Measurements from ENCODE around the gene CBX8. TPM values are rescaled to one million over a fixed set of nuclear protein-coding genes. Genes with fewer than 3 reads are reported as not detected.
A peak's percentile ranks its signal among the peaks of the same experiment; 100 is the strongest.

The CBX8 gene
- total and polyA plus RNA-seq, 2 donors (not counting 3 experiments of a cell fraction or from before 2014, with no cell fraction given) = 0.69 to 3.1 TPM

- Histone ChIP-seq H3K9me1 (replicated peaks; ENCODE audit: control insufficient read depth, extremely low read depth, insufficient read depth, low read length) (no peaks in the 10 kb centered on the region), H3K79me2 (ENCODE audit: control insufficient read depth, insufficient read depth, low read length) (no peaks in the 10 kb centered on the region), H3K4me2 (ENCODE audit: insufficient read depth, low read length) (no peak overlapping the region), H3K36me3 (ENCODE audit: control insufficient read depth in 2 of 2, extremely low read depth in 1 of 2, insufficient read depth in 2 of 2, low read length in 2 of 2) (no peaks in the 10 kb centered on the region), H3K9me3 (replicated peaks; ENCODE audit: control insufficient read depth, insufficient read depth, low read length) (no peaks in the 10 kb centered on the region), H3K27ac (ENCODE audit: insufficient read depth, low read depth, low read length) (no peak overlapping the region), H4K20me1 (replicated peaks; ENCODE audit: control insufficient read depth, extremely low read depth, insufficient read depth, low read length) (no peaks in the 10 kb centered on the region), H3K27me3 (ENCODE audit: control insufficient read depth in 2 of 2, insufficient read depth in 2 of 2, low read length in 2 of 2) (peaks cover 30 to 46% of the 10 kb centered on the region in 2 experiments), H3K9ac (replicated peaks; ENCODE audit: extremely low read depth, insufficient read depth, low read length) (no peak overlapping the region), H2AFZ (ENCODE audit: low read depth, low read length) (no peak overlapping the region), H3K4me3 (replicated peaks in 1 of 3; ENCODE audit: insufficient read depth in 1 of 3, low read depth in 1 of 3, low read length in 3 of 3) (no peak overlapping the region), H3K4me1 (ENCODE audit: control insufficient read depth, extremely low read depth, insufficient read depth, low read length) (peaks cover 18% of the 10 kb centered on the region)
- BruUV-seq (replicated peaks) = no TSS peak
- dilution Hi-C loops (cut with MboI; ENCODE audit: extremely low pct_ligation_motif_present, low sequenced_read_pairs) = no loop called here
- intact Hi-C loops (cut with micrococcal nuclease) = loop anchor here (5.0 kb wide), 1 partner anchor 92 kb away; no protein-coding TSS in a partner anchor
- TF ChIP-seq MAX (IDR thresholded peaks at IDR 0.05; ENCODE audit: insufficient read depth, insufficient read length) = peak; percentile 42
- peak; percentile 18 for TF ChIP-seq EZH2 (IDR thresholded peaks at IDR 0.05; ENCODE audit: borderline replicate concordance, low read depth, low read length, severe bottlenecking)
- no peak for TF ChIP-seq POLR2AphosphoS5 (IDR thresholded peaks at IDR 0.05; ENCODE audit: insufficient read depth, low read depth, low read length)
- TF ChIP-seq JUN (IDR thresholded peaks at IDR 0.05; ENCODE audit: borderline replicate concordance, insufficient read depth, insufficient read length, low read depth) = no peak
- no peak for TF ChIP-seq GATA2 (IDR thresholded peaks at IDR 0.05; ENCODE audit: insufficient read depth, insufficient read length, low read depth, low read length)
- no peak for TF ChIP-seq FOS (IDR thresholded peaks at IDR 0.05; ENCODE audit: borderline replicate concordance, insufficient read depth, low read length)
- no peak for TF ChIP-seq POLR2A (IDR thresholded peaks at IDR 0.05; ENCODE audit: low read depth, low read length)
- TF ChIP-seq MYC (IDR thresholded peaks at IDR 0.05; ENCODE audit: low read depth, low read length) = no peak
- TF ChIP-seq CTCF (IDR thresholded peaks at IDR 0.05; ENCODE audit: extremely low read depth in 1 of 2, insufficient read depth in 1 of 2, low read depth in 1 of 2, low read length in 2 of 2) = peak in 1 of 2 donors; percentile 37
- ChIA-PET CTCF (interaction anchor here (0.9 to 5.5 kb wide), 13 partner anchors 22 to 148 kb away, joined by 3 to 59 read pairs (median 9); partner anchors contain the start of gene CBX8), POLR2A (interaction anchor here (0.6 kb wide), 1 partner anchor 10 kb away, joined by 4 read pairs; no protein-coding TSS in a partner anchor)
- FAIRE-seq (no peak), DNase-seq (ENCODE audit: low read depth, low spot score) (peak; percentile 47)
These were observed 43.6 kb upstream of the CBX8 start for GRCh38 chr17:79840269-79840988.
